Measurements from ENCODE around the gene INSYN2A.

DNA sequence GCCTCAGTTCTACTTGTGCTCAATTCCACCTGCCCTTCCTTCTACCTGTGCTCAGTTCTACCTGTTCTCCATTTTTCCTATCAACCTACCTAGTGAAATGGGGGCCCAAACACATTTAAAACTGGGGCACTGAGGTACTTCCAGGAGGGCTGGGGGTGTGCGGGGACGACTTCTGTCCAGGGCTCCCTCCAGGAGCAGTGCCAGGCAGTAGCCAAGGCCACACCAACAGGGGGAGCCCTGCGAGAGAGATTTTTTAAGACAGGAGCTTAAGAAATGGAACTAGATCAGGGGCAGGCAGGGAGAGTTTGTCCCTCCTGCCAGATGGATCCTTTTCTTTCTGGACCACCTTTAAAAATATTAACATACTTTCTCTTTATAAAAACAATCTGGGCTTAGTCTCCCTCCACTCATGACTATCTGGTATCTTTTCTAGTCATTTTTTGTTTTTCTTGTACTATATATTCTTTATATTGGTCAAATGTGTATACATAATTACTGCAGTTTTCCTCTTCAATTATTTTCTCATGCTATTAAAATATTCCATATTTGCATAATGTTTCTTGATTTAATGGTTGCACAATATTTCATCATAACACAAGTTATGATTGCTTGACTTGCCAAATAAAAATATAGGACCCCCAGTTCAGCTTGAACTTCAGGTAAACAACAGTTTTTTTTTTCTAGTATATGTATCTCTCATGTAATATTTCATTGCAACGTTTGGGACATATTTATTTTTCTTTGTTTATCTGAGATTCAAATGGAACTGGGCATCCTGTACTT lies 47.3 kb upstream of the INSYN2A start:
- no peak for TF ChIP-seq EZH2 (IDR thresholded peaks at IDR 0.05; ENCODE audit: insufficient read depth, poor library complexity, severe bottlenecking)
- no peak for TF ChIP-seq EZH2phosphoT487 (IDR thresholded peaks at IDR 0.05; ENCODE audit: insufficient read depth, low read depth)
